OCI-LY3 (cell line): ENCODE measurements around the gene HIVEP3.
"Not testable (repeated sequence)": the region's sequence is repeated elsewhere in the genome, so short reads cannot be mapped to it uniquely, and the experiment has no call there.

Experiments used
- H2AFZ ChIP-seq: fragments of 200-600, 300-600 bp; shearing (Covaris generic); 2 replicates; pipeline ENCODE4 v1.6.0; 2014; ENCODE audit warnings: antibody characterized with exemption, low read depth, low read length
- H3K27ac ChIP-seq: fragments of 200-600, 300-600 bp; sonication (generic); 2 replicates; pipeline ENCODE4 v1.5.1; 2014; ENCODE audit warnings: mild to moderate bottlenecking, low read length, moderate library complexity, mixed read lengths
- H3K27me3 ChIP-seq: fragments of 200-600, 300-600 bp; sonication (generic); 2 replicates; pipeline ENCODE4 v1.6.1; 2014; ENCODE audit warnings: low read depth, low read length, mixed read lengths
- H3K36me3 ChIP-seq: fragments of 200-600, 300-600 bp; sonication (generic); replicated peaks from 2 replicates; pipeline ENCODE3; 2014; ENCODE audit warnings: low read depth, low read length, mixed read lengths
- H3K4me1 ChIP-seq: fragments of 300-600, 200-600 bp; sonication (generic); 2 replicates; pipeline ENCODE4 v1.6.1; 2014; ENCODE audit warnings: low read length, mixed read lengths
- H3K4me2 ChIP-seq: fragments of 200-600, 300-600 bp; sonication (generic); 2 replicates; pipeline ENCODE4 v1.6.1; 2014; ENCODE audit warnings: low read length, mixed read lengths
- H3K4me3 ChIP-seq: fragments of 300-600, 200-600 bp; sonication (generic); 2 replicates; pipeline ENCODE4 v1.5.1; 2014; ENCODE audit warnings: antibody characterized with exemption, mild to moderate bottlenecking, low read length, moderate library complexity
- H3K79me2 ChIP-seq: fragments of 300-600, 200-600 bp; shearing (Covaris generic); 2 replicates; pipeline ENCODE4 v1.6.1; 2014; ENCODE audit warnings: mild to moderate bottlenecking, low read length, mixed read lengths
- H3K9ac ChIP-seq: fragments of 300-600, 200-600 bp; shearing (Covaris generic); 2 replicates; pipeline ENCODE4 v1.6.0; 2014; ENCODE audit warnings: mild to moderate bottlenecking, low read length, moderate library complexity
- H3K9me3 ChIP-seq: fragments of 200-600, 300-600 bp; shearing (Covaris generic); 2 replicates; pipeline ENCODE4 v1.6.1; 2014; ENCODE audit warnings: low read length, mixed read lengths; ENCODE audit not compliant: insufficient read depth
- H4K20me1 ChIP-seq: fragments of 200-600, 300-600 bp; sonication (generic); 2 replicates; pipeline ENCODE4 v1.6.1; 2016; ENCODE audit warnings: low read length, mixed read lengths; ENCODE audit not compliant: insufficient read depth
- CTCF ChIP-seq: fragments of 200-600, 300-600 bp; sonication (generic); IDR thresholded peaks from 2 replicates; pipeline ENCODE4 v1.5.1; 2014; ENCODE audit warnings: antibody characterized with exemption, low read length, low read depth
- EZH2phosphoT487 ChIP-seq: fragments of 200-600 bp; shearing (Covaris generic); IDR thresholded peaks from 2 replicates; pipeline ENCODE4 v1.6.1; 2018; ENCODE audit warnings: antibody characterized with exemption, mixed run types, low read depth

HIVEP3 gene

GRCh38 chr1:41925712-41926111 is 7.0 kb upstream of the HIVEP3 start:
- Histone ChIP-seq H2AFZ (no peak overlapping the region), H3K27me3 (no peaks in the 10 kb centered on the region), H4K20me1 (no peaks in the 10 kb centered on the region), H3K4me3 (no peak overlapping the region), H3K27ac (no peak overlapping the region), H3K9ac (no peak overlapping the region), H3K9me3 (no peaks in the 10 kb centered on the region), H3K36me3 (peaks cover 6% of the 10 kb centered on the region), H3K79me2 (no peaks in the 10 kb centered on the region; the same call in 1 of the 2 replicates), H3K4me2 (no peak overlapping the region), H3K4me1 (no peaks in the 10 kb centered on the region; the same call in 1 of the 2 replicates)
- no peak for TF ChIP-seq CTCF
- no peak for TF ChIP-seq EZH2phosphoT487

GRCh38 chr1:41924911-41925310 is 6.2 kb upstream of the HIVEP3 start:
- H3K4me1 ChIP-seq, result peaks cover 8% of the 10 kb centered on the region; the same call in 1 of the 2 replicates
- H2AFZ ChIP-seq, result no peak overlapping the region
- H4K20me1 ChIP-seq, result no peaks in the 10 kb centered on the region
- no peaks in the 10 kb centered on the region for H3K27me3 ChIP-seq
- peaks cover 6% of the 10 kb centered on the region for H3K36me3 ChIP-seq
- no peaks in the 10 kb centered on the region for H3K9me3 ChIP-seq
- H3K79me2 ChIP-seq, result no peaks in the 10 kb centered on the region; the same call in 1 of the 2 replicates
- H3K4me2 ChIP-seq, result no peak overlapping the region
- no peak overlapping the region for H3K4me3 ChIP-seq
- no peak overlapping the region for H3K9ac ChIP-seq
- H3K27ac ChIP-seq, result no peak overlapping the region
- no peak for TF ChIP-seq EZH2phosphoT487
- no peak for TF ChIP-seq CTCF

DNA sequence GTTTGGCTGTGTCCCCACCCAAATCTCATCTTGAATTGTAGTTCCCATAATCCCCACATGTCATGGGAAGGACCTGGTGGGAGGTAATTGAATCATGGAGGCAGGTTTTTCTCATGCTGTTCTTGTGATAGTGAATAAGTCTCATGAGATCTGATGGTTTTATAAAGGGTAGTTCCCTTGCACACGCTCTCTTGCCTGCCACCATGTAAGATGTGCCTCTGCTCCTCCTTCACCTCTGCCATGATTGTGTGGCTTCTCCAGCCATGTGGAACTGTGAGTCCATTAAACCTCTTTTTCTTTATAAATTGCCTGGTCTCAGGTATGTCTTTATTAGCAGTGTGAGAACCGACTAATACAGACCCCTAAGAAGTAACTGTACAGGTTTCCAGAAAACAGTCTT is 2.5 kb upstream of the HIVEP3 start:
- not testable (repeated sequence) for H3K27ac ChIP-seq, H3K4me2 ChIP-seq, H3K4me3 ChIP-seq, H2AFZ ChIP-seq, H3K27me3 ChIP-seq, H3K9ac ChIP-seq, H3K9me3 ChIP-seq, H3K36me3 ChIP-seq, H4K20me1 ChIP-seq
- H3K79me2 ChIP-seq, result peaks cover 19% of the 10 kb centered on the region
- peaks cover 20% of the 10 kb centered on the region; the same call in 1 of the 2 replicates for H3K4me1 ChIP-seq

GRCh38 chr1:41920658-41921057 is 1.9 kb upstream of the HIVEP3 start:
- Histone ChIP-seq H3K9ac (no peak overlapping the region), H3K4me2 (peak overlapping the region; percentile 87; the same call in 1 of the 2 replicates), H3K9me3 (no peaks in the 10 kb centered on the region), H2AFZ (no peak overlapping the region), H4K20me1 (no peaks in the 10 kb centered on the region; the same call in 1 of the 2 replicates), H3K36me3 (peaks cover 6% of the 10 kb centered on the region), H3K27ac (no peak overlapping the region), H3K4me1 (peaks cover 20% of the 10 kb centered on the region; the same call in 1 of the 2 replicates), H3K4me3 (no peak overlapping the region), H3K27me3 (no peaks in the 10 kb centered on the region), H3K79me2 (peaks cover 24% of the 10 kb centered on the region)
- TF ChIP-seq EZH2phosphoT487 (no peak), CTCF (no peak)
